ENCODE data around the gene KIAA1671. TPM values are rescaled to one million over a fixed set of nuclear protein-coding genes. Genes with fewer than 3 reads are reported as not detected.

The KIAA1671 gene
- total and polyA plus RNA-seq, 2 of the 13 experiments (the other 11 are each of a cell fraction or from before 2014, with no cell fraction given) = 13.5 to 13.6 TPM

DNA sequence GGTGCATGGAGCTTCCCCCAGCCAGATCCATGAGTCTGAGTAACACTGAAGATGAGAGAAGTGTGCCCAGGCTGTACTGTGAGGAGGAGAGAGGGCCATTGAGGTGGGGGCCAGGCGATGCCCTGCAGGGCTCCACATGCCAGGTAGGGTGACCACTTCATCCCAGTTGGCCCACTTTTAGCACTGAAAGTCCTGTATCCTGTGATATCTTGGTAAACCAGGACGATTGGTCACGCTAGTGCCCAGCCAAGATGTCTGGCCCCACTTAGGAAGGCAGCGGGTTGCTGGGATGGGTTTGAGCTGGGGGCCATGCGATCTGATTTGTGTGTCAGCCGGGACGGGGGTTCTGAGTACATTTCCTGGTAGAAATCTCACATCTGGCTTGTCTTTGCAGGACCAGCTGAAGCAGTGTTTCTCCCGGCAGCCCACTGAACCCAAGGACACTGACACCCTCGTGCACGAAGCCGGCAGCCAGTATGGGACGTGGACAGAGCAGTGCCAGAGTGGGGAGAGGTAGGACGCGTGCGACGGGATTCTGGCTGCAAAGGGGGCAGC is 218.0 kb downstream of the KIAA1671 start:
- POLR2A ChIA-PET = interaction anchor here (1.2 kb wide), 1 partner anchor 16 kb away, joined by 5 read pairs; no protein-coding TSS in a partner anchor
- no peaks in the 10 kb centered on the region for H3K9me3 ChIP-seq (ENCODE audit: low read length)

More for the DNA sequence above, 218.0 kb downstream of the KIAA1671 start:
- Histone ChIP-seq H3K4me3 (replicated peaks in 1 of 3; ENCODE audit: insufficient read depth in 1 of 3, low read depth in 2 of 3, low read length in 3 of 3) (no peak overlapping the region), H4K20me1 (ENCODE audit: insufficient read depth, low read length) (peaks cover 5% of the 10 kb centered on the region; the same call in 1 of the 2 replicates), H3K9ac (ENCODE audit: insufficient read depth, low read depth, low read length) (no peak overlapping the region), H3K27ac (ENCODE audit: extremely low read length, insufficient read depth, low read length) (peak overlapping the region; percentile 92), H3K79me2 (ENCODE audit: insufficient read depth, low read length) (no peaks in the 10 kb centered on the region), H3K36me3 (replicated peaks in 1 of 2; ENCODE audit: control insufficient read depth in 1 of 2, insufficient read depth in 2 of 2, low read length in 2 of 2) (peaks cover 10 to 34% of the 10 kb centered on the region in 2 experiments), H3K4me2 (ENCODE audit: low read depth, low read length) (no peak overlapping the region), H3K4me1 (ENCODE audit: insufficient read depth, low read length) (peaks cover 49% of the 10 kb centered on the region), H3K27me3 (ENCODE audit: control insufficient read depth in 1 of 2, insufficient read depth in 2 of 2, low read length in 2 of 2) (no peaks in the 10 kb centered on the region), H2AFZ (ENCODE audit: low read length) (no peak overlapping the region)
- no peak for ATAC-seq
- FAIRE-seq = no peak
- intact Hi-C loops (cut with micrococcal nuclease; ENCODE audit: unreplicated experiment) (no loop called here), in situ Hi-C loops (cut with HindIII; ENCODE audit: extremely low pct_ligation_motif_present, low pct_unique_long_range_greater_than_20kb) (loop anchor here (5.0 kb wide), 1 partner anchor 88 kb away; no protein-coding TSS in a partner anchor)
- CTCF ChIA-PET (ENCODE audit: low intra/inter-chr PET ratio, low total read pairs) = no interaction called here
- TF ChIP-seq SOX13 (IDR thresholded peaks at IDR 0.05) (no peak), SOX13 (CRISPR knock-in tag; conservative IDR thresholded peaks at IDR 0.05 in 1 of 2, IDR thresholded peaks at IDR 0.05 in 1 of 2) (no peak), SRSF9 (IDR thresholded peaks at IDR 0.05; ENCODE audit: borderline replicate concordance, insufficient read depth, low read depth, low read length, poor library complexity, severe bottlenecking) (no peak), GPN1 (CRISPR knock-in tag; IDR thresholded peaks at IDR 0.05; ENCODE audit: borderline replicate concordance) (no peak), ARID3A (IDR thresholded peaks at IDR 0.05; ENCODE audit: low read depth, low read length) (no peak), HCFC1 (IDR thresholded peaks at IDR 0.05; ENCODE audit: low read depth, low read length) (no peak), ZNF136 (CRISPR knock-in tag; IDR thresholded peaks at IDR 0.05; ENCODE audit: low read depth) (no peak), FOXO4 (CRISPR knock-in tag; conservative IDR thresholded peaks at IDR 0.05) (no peak), ZNF230 (CRISPR knock-in tag; IDR thresholded peaks at IDR 0.05) (no peak), ZNF317 (CRISPR knock-in tag; IDR thresholded peaks at IDR 0.05) (no peak), MED8 (CRISPR knock-in tag; IDR thresholded peaks at IDR 0.05; ENCODE audit: insufficient replicate concordance) (no peak), HES4 (CRISPR knock-in tag; IDR thresholded peaks at IDR 0.05; ENCODE audit: borderline replicate concordance) (no peak), PHF21A (CRISPR knock-in tag; IDR thresholded peaks at IDR 0.05) (no peak)
- TF ChIP-seq, protein P1, sequence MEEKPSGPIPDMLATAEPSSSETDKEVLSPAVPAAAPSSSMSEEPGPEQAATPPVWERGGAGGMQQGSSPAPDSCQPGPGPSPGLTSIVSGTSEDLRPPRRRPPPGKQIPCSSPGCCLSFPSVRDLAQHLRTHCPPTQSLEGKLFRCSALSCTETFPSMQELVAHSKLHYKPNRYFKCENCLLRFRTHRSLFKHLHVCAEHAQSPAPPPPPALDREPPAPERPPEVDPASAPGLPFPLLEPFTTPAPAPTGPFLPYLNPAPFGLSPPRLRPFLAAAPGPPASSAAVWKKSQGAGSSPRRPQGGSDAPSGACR (CRISPR knock-in tag; IDR thresholded peaks at IDR 0.05) = no peak
- BruUV-seq (replicated peaks) = no TSS peak
- DNase-seq (ENCODE audit: low spot score) = no peak
- WGBS (ENCODE audit: low lambda C conversion rate) = 91% methylated on average over 11 of the region's 16 CpGs
